ENCODE data around the gene CYBC1. TPM values are rescaled to one million over a fixed set of nuclear protein-coding genes. Genes with fewer than 3 reads are reported as not detected.

Gene CYBC1
- total and polyA plus RNA-seq, 4 donors: 23.2 to 45.6 (median 34.9) TPM

DNA sequence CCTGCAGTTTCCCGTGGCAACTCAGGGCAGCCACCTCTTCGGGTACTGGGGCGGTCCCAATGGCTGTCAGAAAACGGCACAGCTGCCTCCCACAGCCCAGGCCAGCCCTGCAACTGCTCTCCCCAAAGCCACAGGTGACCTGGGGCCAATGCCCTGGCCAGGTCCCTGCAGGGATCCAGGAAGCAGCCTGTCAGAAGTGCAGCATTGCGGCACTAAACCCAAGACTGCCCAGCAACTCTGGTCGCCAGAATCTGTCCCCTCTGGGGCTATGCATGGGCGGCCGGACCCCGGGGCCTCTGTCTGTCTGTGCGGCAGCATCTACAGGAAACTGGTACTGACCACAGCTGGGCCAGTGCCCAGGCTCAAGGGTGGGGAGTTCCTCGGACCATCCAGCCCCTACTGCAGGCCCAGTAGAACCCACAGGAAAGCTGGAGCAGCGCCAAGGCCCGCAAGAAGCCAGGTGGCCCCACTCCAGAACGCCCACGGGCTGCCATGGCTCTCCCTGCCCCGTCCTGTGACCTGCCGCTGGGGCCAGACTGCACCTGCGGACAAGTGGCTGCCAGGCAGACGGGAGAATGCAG lies 5.5 kb downstream of the CYBC1 start:
- 34% methylated on average over 19 of the region's 19 CpGs for WGBS
- Histone ChIP-seq H3K27me3 (ENCODE audit: control insufficient read depth in 4 of 4, insufficient read depth in 4 of 4, low read length in 3 of 4) (no peaks in the 10 kb centered on the region), H3K36me3 (ENCODE audit: control insufficient read depth in 4 of 4, insufficient read depth in 3 of 4, low read depth in 1 of 4, low read length in 3 of 4) (peaks cover 0 to 10% (median 2%) of the 10 kb centered on the region in 4 donors), H3K4me3 (ENCODE audit: low read depth in 1 of 3, low read length in 3 of 3) (peak overlapping the region in 1 of 3 donors; percentile 0), H3K9me3 (ENCODE audit: control insufficient read depth in 4 of 4, low read length in 3 of 4) (no peaks in the 10 kb centered on the region), H3K27ac (ENCODE audit: low read depth in 1 of 2, low read length in 2 of 2) (peak overlapping the region; percentile 75 to 79), H3K9ac (ENCODE audit: low read depth in 1 of 2, low read length in 2 of 2) (no peak overlapping the region), H3K4me1 (ENCODE audit: control insufficient read depth in 4 of 4, insufficient read depth in 4 of 4, low read length in 3 of 4) (peaks cover 17 to 51% (median 38%) of the 10 kb centered on the region in 4 donors)
- TF ChIP-seq HNF4A (conservative IDR thresholded peaks at IDR 0.05): peak in 1 of 2 donors; percentile 29
- no peak for TF ChIP-seq FOXA1 (IDR thresholded peaks at IDR 0.05)
- TF ChIP-seq RXRA (IDR thresholded peaks at IDR 0.05): peak; percentile 72 to 79
- peak in 1 of 2 donors; percentile 75 for TF ChIP-seq EGR1 (IDR thresholded peaks at IDR 0.05; ENCODE audit: low read depth in 2 of 2)
- TF ChIP-seq SP1 (IDR thresholded peaks at IDR 0.05): peak; percentile 10
- DNase-seq (ENCODE audit: low spot score): no peak

- Histone ChIP-seq H3K9ac (ENCODE audit: low read depth in 1 of 2, low read length in 2 of 2) (peak overlapping the region in 1 of 2 donors; percentile 23), H3K4me3 (ENCODE audit: low read depth in 1 of 3, low read length in 3 of 3) (peak overlapping the region in 1 of 3 donors; percentile 7), H3K27ac (ENCODE audit: low read depth in 1 of 2, low read length in 2 of 2) (peak overlapping the region; percentile 75 to 79), H3K27me3 (ENCODE audit: control insufficient read depth in 4 of 4, insufficient read depth in 4 of 4, low read length in 3 of 4) (no peaks in the 10 kb centered on the region), H3K4me1 (ENCODE audit: control insufficient read depth in 4 of 4, insufficient read depth in 4 of 4, low read length in 3 of 4) (peaks cover 17 to 46% (median 32%) of the 10 kb centered on the region in 4 donors), H3K36me3 (ENCODE audit: control insufficient read depth in 4 of 4, insufficient read depth in 3 of 4, low read depth in 1 of 4, low read length in 3 of 4) (peaks cover 0 to 10% (median 2%) of the 10 kb centered on the region in 4 donors), H3K9me3 (ENCODE audit: control insufficient read depth in 4 of 4, low read length in 3 of 4) (no peaks in the 10 kb centered on the region)
- no peak for DNase-seq (ENCODE audit: low spot score)
- no peak for TF ChIP-seq YY1 (IDR thresholded peaks at IDR 0.05)
- TF ChIP-seq CTCF (IDR thresholded peaks at IDR 0.05; ENCODE audit: low read depth, low read length, missing input control): no peak
- no peak for TF ChIP-seq GABPA (IDR thresholded peaks at IDR 0.05 in 1 of 2, conservative IDR thresholded peaks at IDR 0.05 in 1 of 2)
- TF ChIP-seq HNF4A (conservative IDR thresholded peaks at IDR 0.05): peak in 1 of 2 donors; percentile 56
- no peak for TF ChIP-seq HNF4G (IDR thresholded peaks at IDR 0.05)
- WGBS: 63% methylated on average over 35 of the region's 35 CpGs
These were observed 6.2 kb downstream of the CYBC1 start for GRCh38 chr17:82444284-82444893.

GRCh38 chr17:82443465-82444283 lies 6.9 kb downstream of the CYBC1 start:
- Histone ChIP-seq H3K9ac (ENCODE audit: low read depth in 1 of 2, low read length in 2 of 2) (peak overlapping the region in 1 of 2 donors; percentile 23), H3K27me3 (ENCODE audit: control insufficient read depth in 4 of 4, insufficient read depth in 4 of 4, low read length in 3 of 4) (no peaks in the 10 kb centered on the region), H3K36me3 (ENCODE audit: control insufficient read depth in 4 of 4, insufficient read depth in 3 of 4, low read depth in 1 of 4, low read length in 3 of 4) (peaks cover 0 to 10% (median 2%) of the 10 kb centered on the region in 4 donors), H3K4me1 (ENCODE audit: control insufficient read depth in 4 of 4, insufficient read depth in 4 of 4, low read length in 3 of 4) (peaks cover 17 to 42% (median 29%) of the 10 kb centered on the region in 4 donors), H3K4me3 (ENCODE audit: low read depth in 1 of 3, low read length in 3 of 3) (peak overlapping the region in 1 of 3 donors; percentile 7), H3K9me3 (ENCODE audit: control insufficient read depth in 4 of 4, low read length in 3 of 4) (no peaks in the 10 kb centered on the region), H3K27ac (ENCODE audit: low read depth in 1 of 2, low read length in 2 of 2) (peak overlapping the region; percentile 75 to 79)
- WGBS: 58% methylated on average over 35 of the region's 40 CpGs
- no peak for DNase-seq (ENCODE audit: low spot score)
- TF ChIP-seq NR2F2 (IDR thresholded peaks at IDR 0.05) (no peak), MAX (IDR thresholded peaks at IDR 0.05) (no peak), GABPA (IDR thresholded peaks at IDR 0.05 in 1 of 2, conservative IDR thresholded peaks at IDR 0.05 in 1 of 2) (no peak), TAF1 (conservative IDR thresholded peaks at IDR 0.05) (no peak), ATF3 (IDR thresholded peaks at IDR 0.05) (no peak), FOXA2 (IDR thresholded peaks at IDR 0.05) (no peak), RAD21 (IDR thresholded peaks at IDR 0.05) (no peak), EGR1 (IDR thresholded peaks at IDR 0.05; ENCODE audit: low read depth in 2 of 2) (peak in 1 of 2 donors; percentile 86), SP1 (IDR thresholded peaks at IDR 0.05) (no peak), RXRA (IDR thresholded peaks at IDR 0.05) (peak; percentile 4 to 81), HNF4A (conservative IDR thresholded peaks at IDR 0.05) (peak in 1 of 2 donors; percentile 50), CTCF (IDR thresholded peaks at IDR 0.05; ENCODE audit: low read depth, low read length, missing input control) (no peak), YY1 (IDR thresholded peaks at IDR 0.05) (no peak)
- TF ChIP-seq, protein P1, sequence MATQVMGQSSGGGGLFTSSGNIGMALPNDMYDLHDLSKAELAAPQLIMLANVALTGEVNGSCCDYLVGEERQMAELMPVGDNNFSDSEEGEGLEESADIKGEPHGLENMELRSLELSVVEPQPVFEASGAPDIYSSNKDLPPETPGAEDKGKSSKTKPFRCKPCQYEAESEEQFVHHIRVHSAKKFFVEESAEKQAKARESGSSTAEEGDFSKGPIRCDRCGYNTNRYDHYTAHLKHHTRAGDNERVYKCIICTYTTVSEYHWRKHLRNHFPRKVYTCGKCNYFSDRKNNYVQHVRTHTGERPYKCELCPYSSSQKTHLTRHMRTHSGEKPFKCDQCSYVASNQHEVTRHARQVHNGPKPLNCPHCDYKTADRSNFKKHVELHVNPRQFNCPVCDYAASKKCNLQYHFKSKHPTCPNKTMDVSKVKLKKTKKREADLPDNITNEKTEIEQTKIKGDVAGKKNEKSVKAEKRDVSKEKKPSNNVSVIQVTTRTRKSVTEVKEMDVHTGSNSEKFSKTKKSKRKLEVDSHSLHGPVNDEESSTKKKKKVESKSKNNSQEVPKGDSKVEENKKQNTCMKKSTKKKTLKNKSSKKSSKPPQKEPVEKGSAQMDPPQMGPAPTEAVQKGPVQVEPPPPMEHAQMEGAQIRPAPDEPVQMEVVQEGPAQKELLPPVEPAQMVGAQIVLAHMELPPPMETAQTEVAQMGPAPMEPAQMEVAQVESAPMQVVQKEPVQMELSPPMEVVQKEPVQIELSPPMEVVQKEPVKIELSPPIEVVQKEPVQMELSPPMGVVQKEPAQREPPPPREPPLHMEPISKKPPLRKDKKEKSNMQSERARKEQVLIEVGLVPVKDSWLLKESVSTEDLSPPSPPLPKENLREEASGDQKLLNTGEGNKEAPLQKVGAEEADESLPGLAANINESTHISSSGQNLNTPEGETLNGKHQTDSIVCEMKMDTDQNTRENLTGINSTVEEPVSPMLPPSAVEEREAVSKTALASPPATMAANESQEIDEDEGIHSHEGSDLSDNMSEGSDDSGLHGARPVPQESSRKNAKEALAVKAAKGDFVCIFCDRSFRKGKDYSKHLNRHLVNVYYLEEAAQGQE (IDR thresholded peaks at IDR 0.05): peak; percentile 13

Data from liver (tissue), 9 donors.